ENCODE measurements around the gene ZC3H7B. TPM values are rescaled to one million over a fixed set of nuclear protein-coding genes. Genes with fewer than 3 reads are reported as not detected.

Gene ZC3H7B
- total and polyA plus RNA-seq, 2 donors (not counting 3 experiments of a cell fraction or from before 2014, with no cell fraction given): 66.8 to 95.9 TPM

DNA sequence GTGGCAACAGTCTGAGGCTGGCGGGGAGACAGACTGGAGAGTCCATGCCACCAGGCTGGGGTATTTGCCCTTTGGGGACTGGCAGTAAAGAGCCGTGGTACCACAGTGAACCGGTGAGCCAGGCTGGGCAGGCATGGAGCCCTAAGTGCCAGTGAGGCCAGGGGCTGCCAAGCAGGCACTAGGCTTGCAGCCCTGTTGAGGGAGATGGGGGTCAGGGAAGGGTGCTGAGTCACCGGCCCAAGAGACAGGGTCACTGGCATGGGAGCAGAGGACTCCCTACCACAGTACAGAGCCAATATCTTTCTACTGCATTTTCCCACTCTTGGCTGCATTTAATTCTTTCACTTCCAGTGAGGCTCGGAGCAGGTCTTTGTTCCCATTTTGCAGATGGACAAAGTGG, 49.7 kb downstream of the ZC3H7B start:
- Histone ChIP-seq H3K27ac (ENCODE audit: insufficient read depth, low read depth, low read length) (no peak overlapping the region), H3K4me2 (ENCODE audit: insufficient read depth, low read length) (no peak overlapping the region), H3K9ac (replicated peaks; ENCODE audit: extremely low read depth, insufficient read depth, low read length) (no peak overlapping the region), H3K36me3 (ENCODE audit: control insufficient read depth in 2 of 2, extremely low read depth in 1 of 2, insufficient read depth in 2 of 2, low read length in 2 of 2) (peaks cover 10 to 80% of the 10 kb centered on the region in 2 experiments), H4K20me1 (replicated peaks; ENCODE audit: control insufficient read depth, extremely low read depth, insufficient read depth, low read length) (no peaks in the 10 kb centered on the region), H3K9me3 (replicated peaks; ENCODE audit: control insufficient read depth, insufficient read depth, low read length) (no peaks in the 10 kb centered on the region), H2AFZ (ENCODE audit: low read depth, low read length) (no peak overlapping the region), H3K4me1 (ENCODE audit: control insufficient read depth, extremely low read depth, insufficient read depth, low read length) (no peaks in the 10 kb centered on the region), H3K9me1 (replicated peaks; ENCODE audit: control insufficient read depth, extremely low read depth, insufficient read depth, low read length) (no peaks in the 10 kb centered on the region), H3K27me3 (ENCODE audit: control insufficient read depth in 2 of 2, insufficient read depth in 2 of 2, low read length in 2 of 2) (no peaks in the 10 kb centered on the region), H3K79me2 (ENCODE audit: control insufficient read depth, insufficient read depth, low read length) (no peaks in the 10 kb centered on the region), H3K4me3 (replicated peaks in 1 of 3; ENCODE audit: insufficient read depth in 1 of 3, low read depth in 1 of 3, low read length in 3 of 3) (no peak overlapping the region)
- no peak for FAIRE-seq
- no peak for TF ChIP-seq MYC (IDR thresholded peaks at IDR 0.05; ENCODE audit: low read depth, low read length)
- dilution Hi-C loops (cut with MboI; ENCODE audit: extremely low pct_ligation_motif_present, low sequenced_read_pairs) (no loop called here), intact Hi-C loops (cut with micrococcal nuclease) (no loop called here)
- ChIA-PET CTCF (interaction anchor here (1.3 kb wide), 1 partner anchor 166 kb away, joined by 3 read pairs; no protein-coding TSS in a partner anchor), POLR2A (interaction anchor here (0.6 kb wide), 1 partner anchor 30 kb away, joined by 4 read pairs; the partner anchor contains the start of gene TEF)
- no TSS peak for BruUV-seq (replicated peaks)
- DNase-seq (ENCODE audit: low read depth, low spot score): no peak

DNA sequence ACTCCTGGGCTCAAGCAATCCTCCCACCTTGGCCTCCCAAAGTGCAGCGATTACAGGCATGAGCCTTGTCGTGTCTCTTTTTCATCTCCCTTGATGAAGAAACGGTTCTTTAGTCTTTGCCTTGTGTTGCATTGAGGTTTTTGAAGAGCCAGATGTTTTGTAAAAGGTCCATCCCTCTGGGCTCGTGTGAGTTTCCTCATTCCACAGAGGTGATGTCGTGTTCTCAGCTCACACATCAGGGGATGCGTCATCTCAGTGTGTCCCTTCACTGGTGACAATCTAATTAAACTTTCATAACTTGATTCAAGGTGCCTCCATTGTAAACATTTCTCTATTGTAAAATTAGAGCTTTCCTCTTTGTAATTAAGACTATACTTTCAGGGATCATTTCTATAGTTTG, 50.7 kb downstream of the ZC3H7B start:
- dilution Hi-C loops (cut with MboI; ENCODE audit: extremely low pct_ligation_motif_present, low sequenced_read_pairs): no loop called here
- H3K9me3 ChIP-seq (replicated peaks; ENCODE audit: control insufficient read depth, insufficient read depth, low read length): no peaks in the 10 kb centered on the region
- H3K9me1 ChIP-seq (replicated peaks; ENCODE audit: control insufficient read depth, extremely low read depth, insufficient read depth, low read length): no peaks in the 10 kb centered on the region
- H3K4me3 ChIP-seq (replicated peaks in 1 of 3; ENCODE audit: insufficient read depth in 1 of 3, low read depth in 1 of 3, low read length in 3 of 3): no peak overlapping the region
- H3K36me3 ChIP-seq (ENCODE audit: control insufficient read depth in 2 of 2, extremely low read depth in 1 of 2, insufficient read depth in 2 of 2, low read length in 2 of 2): peaks cover 10 to 83% of the 10 kb centered on the region in 2 experiments
- POLR2A ChIA-PET: interaction anchor here (0.6 kb wide), 1 partner anchor 722 kb away, joined by 3 read pairs; no protein-coding TSS in a partner anchor
- TF ChIP-seq MYC (IDR thresholded peaks at IDR 0.05; ENCODE audit: low read depth, low read length) (no peak), EZH2 (IDR thresholded peaks at IDR 0.05; ENCODE audit: borderline replicate concordance, low read depth, low read length, severe bottlenecking) (no peak), POLR2AphosphoS5 (IDR thresholded peaks at IDR 0.05; ENCODE audit: insufficient read depth, low read depth, low read length) (no peak), JUN (IDR thresholded peaks at IDR 0.05; ENCODE audit: borderline replicate concordance, insufficient read depth, insufficient read length, low read depth) (no peak), FOS (IDR thresholded peaks at IDR 0.05; ENCODE audit: borderline replicate concordance, insufficient read depth, low read length) (no peak), GATA2 (IDR thresholded peaks at IDR 0.05; ENCODE audit: insufficient read depth, insufficient read length, low read depth, low read length) (no peak)
- TF ChIP-seq, protein P1, sequence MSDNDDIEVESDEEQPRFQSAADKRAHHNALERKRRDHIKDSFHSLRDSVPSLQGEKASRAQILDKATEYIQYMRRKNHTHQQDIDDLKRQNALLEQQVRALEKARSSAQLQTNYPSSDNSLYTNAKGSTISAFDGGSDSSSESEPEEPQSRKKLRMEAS (IDR thresholded peaks at IDR 0.05; ENCODE audit: insufficient read depth, insufficient read length): no peak
- TF ChIP-seq, protein P2, sequence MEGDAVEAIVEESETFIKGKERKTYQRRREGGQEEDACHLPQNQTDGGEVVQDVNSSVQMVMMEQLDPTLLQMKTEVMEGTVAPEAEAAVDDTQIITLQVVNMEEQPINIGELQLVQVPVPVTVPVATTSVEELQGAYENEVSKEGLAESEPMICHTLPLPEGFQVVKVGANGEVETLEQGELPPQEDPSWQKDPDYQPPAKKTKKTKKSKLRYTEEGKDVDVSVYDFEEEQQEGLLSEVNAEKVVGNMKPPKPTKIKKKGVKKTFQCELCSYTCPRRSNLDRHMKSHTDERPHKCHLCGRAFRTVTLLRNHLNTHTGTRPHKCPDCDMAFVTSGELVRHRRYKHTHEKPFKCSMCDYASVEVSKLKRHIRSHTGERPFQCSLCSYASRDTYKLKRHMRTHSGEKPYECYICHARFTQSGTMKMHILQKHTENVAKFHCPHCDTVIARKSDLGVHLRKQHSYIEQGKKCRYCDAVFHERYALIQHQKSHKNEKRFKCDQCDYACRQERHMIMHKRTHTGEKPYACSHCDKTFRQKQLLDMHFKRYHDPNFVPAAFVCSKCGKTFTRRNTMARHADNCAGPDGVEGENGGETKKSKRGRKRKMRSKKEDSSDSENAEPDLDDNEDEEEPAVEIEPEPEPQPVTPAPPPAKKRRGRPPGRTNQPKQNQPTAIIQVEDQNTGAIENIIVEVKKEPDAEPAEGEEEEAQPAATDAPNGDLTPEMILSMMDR (IDR thresholded peaks at IDR 0.05; ENCODE audit: extremely low read depth in 1 of 2, insufficient read depth in 1 of 2, low read depth in 1 of 2, low read length in 2 of 2): no peak
- no peaks in the 10 kb centered on the region for H3K4me1 ChIP-seq (ENCODE audit: control insufficient read depth, extremely low read depth, insufficient read depth, low read length)
- no peaks in the 10 kb centered on the region for H3K79me2 ChIP-seq (ENCODE audit: control insufficient read depth, insufficient read depth, low read length)
- H3K27me3 ChIP-seq (ENCODE audit: control insufficient read depth in 2 of 2, insufficient read depth in 2 of 2, low read length in 2 of 2): no peaks in the 10 kb centered on the region
- FAIRE-seq: peak; percentile 64
- no peak overlapping the region for H3K27ac ChIP-seq (ENCODE audit: insufficient read depth, low read depth, low read length)
- H3K4me2 ChIP-seq (ENCODE audit: insufficient read depth, low read length): no peak overlapping the region
- H3K9ac ChIP-seq (replicated peaks; ENCODE audit: extremely low read depth, insufficient read depth, low read length): no peak overlapping the region
- CTCF ChIA-PET: interaction anchor here (1.2 to 1.3 kb wide), 2 partner anchors 9 to 165 kb away, joined by 3 read pairs; no protein-coding TSS in a partner anchor
- H4K20me1 ChIP-seq (replicated peaks; ENCODE audit: control insufficient read depth, extremely low read depth, insufficient read depth, low read length): no peaks in the 10 kb centered on the region
- no TSS peak for BruUV-seq (replicated peaks)
- no peak for DNase-seq (ENCODE audit: low read depth, low spot score)
- intact Hi-C loops (cut with micrococcal nuclease): no loop called here
- H2AFZ ChIP-seq (ENCODE audit: low read depth, low read length): no peak overlapping the region

Data from endothelial cell of umbilical vein (primary cell).